GM12892 (cell line): ENCODE data around the gene GREB1.

Experiments used
- POLR2A ChIP-seq: IDR thresholded peaks from 2 replicates; pipeline ENCODE4 v1.6.1; 2011; ENCODE audit warnings: low read depth, low read length, control low read depth
- POLR2AphosphoS5 ChIP-seq: IDR thresholded peaks from 2 replicates; pipeline ENCODE4 v1.6.1; 2011; ENCODE audit warnings: low read depth, low read length, control low read depth

DNA sequence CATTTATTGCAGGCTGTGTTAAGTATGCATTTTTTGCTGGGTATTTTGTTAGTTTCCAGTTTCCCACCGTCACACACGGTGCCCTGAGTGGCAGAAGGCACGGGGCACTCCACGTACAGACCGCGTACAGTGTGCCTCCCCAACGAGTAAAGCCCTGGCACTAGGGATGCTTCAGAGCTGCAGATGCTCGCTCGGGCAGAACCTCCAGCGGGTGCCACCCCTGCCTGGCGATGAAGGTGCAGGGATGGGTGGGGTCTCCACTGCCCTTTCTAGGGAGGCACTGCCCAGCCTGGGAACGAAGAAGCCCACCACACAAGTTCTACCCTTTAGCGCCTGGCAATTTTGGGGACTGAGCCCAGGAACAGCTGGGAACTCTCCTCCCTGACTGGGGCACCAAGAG, 4.1 kb downstream of the GREB1 start:
- TF ChIP-seq POLR2A (no peak), POLR2AphosphoS5 (no peak)
